IMR-90 (cell line): Measurements from ENCODE around the gene FBXW2.

Source experiments
- CEBPB ChIP-seq: IDR thresholded peaks from 2 replicates; pipeline ENCODE4 v1.6.1; 2012; ENCODE audit warnings: low read depth, low read length, improper control_type of control experiment
- CHD1 ChIP-seq: IDR thresholded peaks from 2 replicates; pipeline ENCODE4 v1.6.1; 2012; ENCODE audit warnings: low read depth, low read length, improper control_type of control experiment
- FOS ChIP-seq: fragments of 150-350 bp; IDR thresholded peaks from 2 replicates; pipeline ENCODE4 v1.6.1; 2016; ENCODE audit warnings: low read depth, low read length
- MAFK ChIP-seq: IDR thresholded peaks from 2 replicates; pipeline ENCODE4 v1.6.1; 2012; ENCODE audit warnings: low read depth, low read length, improper control_type of control experiment
- MAZ ChIP-seq: IDR thresholded peaks from 2 replicates; pipeline ENCODE4 v1.6.1; 2012; ENCODE audit warnings: low read depth, mild to moderate bottlenecking, low read length, improper control_type of control experiment, moderate library complexity, borderline replicate concordance
- MXI1 ChIP-seq: IDR thresholded peaks from 2 replicates; pipeline ENCODE4 v1.6.1; 2012; ENCODE audit warnings: low read depth, mild to moderate bottlenecking, low read length, moderate library complexity, borderline replicate concordance
- POLR2A ChIP-seq: IDR thresholded peaks from 2 replicates; pipeline ENCODE4 v1.6.1; 2012; ENCODE audit warnings: mild to moderate bottlenecking, low read depth, low read length
- RAD21 ChIP-seq: IDR thresholded peaks from 2 replicates; pipeline ENCODE4 v1.6.1; 2012; ENCODE audit warnings: low read length, improper control_type of control experiment
- RCOR1 ChIP-seq: IDR thresholded peaks from 2 replicates; pipeline ENCODE4 v1.6.1; 2012; ENCODE audit warnings: mild to moderate bottlenecking, low read length, improper control_type of control experiment; ENCODE audit not compliant: insufficient replicate concordance
- RFX5 ChIP-seq: IDR thresholded peaks from 2 replicates; pipeline ENCODE4 v1.8.0; 2012; ENCODE audit warnings: low read depth, mild to moderate bottlenecking, low read length, moderate library complexity
- SMC3 ChIP-seq: fragments of 150-350 bp; IDR thresholded peaks from 2 replicates; pipeline ENCODE4 v1.6.1; 2016; ENCODE audit warnings: low read depth, mild to moderate bottlenecking, antibody characterized with exemption, low read length, moderate library complexity
- TF ChIP-seq, protein P1 (sequence below): conservative IDR thresholded peaks from 2 replicates; pipeline ENCODE4 v1.5.1; 2012; ENCODE audit warnings: mild to moderate bottlenecking, low read depth, low read length, improper control_type of control experiment

DNA sequence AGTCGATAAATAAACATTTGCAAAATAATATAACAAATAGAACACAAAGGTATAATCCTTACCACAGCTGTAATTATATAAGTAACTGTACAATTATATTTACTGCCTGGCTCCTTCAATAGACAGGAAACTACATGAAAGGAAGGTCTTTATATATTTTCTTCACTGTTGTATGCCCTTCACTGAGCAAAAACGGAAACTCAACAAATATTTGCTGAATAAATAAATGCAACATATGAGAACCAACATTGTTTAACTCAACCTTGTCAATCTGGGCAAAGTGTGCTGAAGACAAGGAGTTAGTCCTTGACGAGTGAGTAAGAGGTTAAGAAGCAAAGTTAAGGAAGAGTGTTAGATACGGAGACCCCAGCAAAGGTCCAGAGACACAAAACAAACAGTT, 26.9 kb upstream of the FBXW2 start:
- TF ChIP-seq POLR2A (no peak), FOS (no peak), MAZ (no peak), RAD21 (no peak), MAFK (no peak), MXI1 (no peak), CHD1 (no peak), CEBPB (no peak), RCOR1 (no peak), SMC3 (no peak), RFX5 (no peak)
- TF ChIP-seq, protein P1, sequence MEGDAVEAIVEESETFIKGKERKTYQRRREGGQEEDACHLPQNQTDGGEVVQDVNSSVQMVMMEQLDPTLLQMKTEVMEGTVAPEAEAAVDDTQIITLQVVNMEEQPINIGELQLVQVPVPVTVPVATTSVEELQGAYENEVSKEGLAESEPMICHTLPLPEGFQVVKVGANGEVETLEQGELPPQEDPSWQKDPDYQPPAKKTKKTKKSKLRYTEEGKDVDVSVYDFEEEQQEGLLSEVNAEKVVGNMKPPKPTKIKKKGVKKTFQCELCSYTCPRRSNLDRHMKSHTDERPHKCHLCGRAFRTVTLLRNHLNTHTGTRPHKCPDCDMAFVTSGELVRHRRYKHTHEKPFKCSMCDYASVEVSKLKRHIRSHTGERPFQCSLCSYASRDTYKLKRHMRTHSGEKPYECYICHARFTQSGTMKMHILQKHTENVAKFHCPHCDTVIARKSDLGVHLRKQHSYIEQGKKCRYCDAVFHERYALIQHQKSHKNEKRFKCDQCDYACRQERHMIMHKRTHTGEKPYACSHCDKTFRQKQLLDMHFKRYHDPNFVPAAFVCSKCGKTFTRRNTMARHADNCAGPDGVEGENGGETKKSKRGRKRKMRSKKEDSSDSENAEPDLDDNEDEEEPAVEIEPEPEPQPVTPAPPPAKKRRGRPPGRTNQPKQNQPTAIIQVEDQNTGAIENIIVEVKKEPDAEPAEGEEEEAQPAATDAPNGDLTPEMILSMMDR = no peak
